HTR-8/SVneo (cell line): ENCODE data around the gene BRSK2.
"Not testable (repeated sequence)": the region's sequence is repeated elsewhere in the genome, so short reads cannot be mapped to it uniquely, and the experiment has no call there.

Source experiments
- DNase-seq: peaks from one replicate; pipeline ENCODE4 v3.0.0; 2011; ENCODE audit warnings: low spot score, mixed read lengths; ENCODE audit not compliant: insufficient read length
- FAIRE-seq: peaks from 2 replicates; lab custom pipeline; 2011; peaks lifted over from hg19 to GRCh38; lab: Jason Lieb, UNC

BRSK2 gene

GRCh38 chr11:1504138-1504537, 114.4 kb downstream of the BRSK2 start:
- DNase-seq (no peak), FAIRE-seq (no peak)

GRCh38 chr11:1504581-1505290, 115.0 kb downstream of the BRSK2 start:
- DNase-seq (no peak), FAIRE-seq (no peak)

GRCh38 chr11:1505480-1505879, 115.7 kb downstream of the BRSK2 start:
- DNase-seq (no peak), FAIRE-seq (no peak)

DNA sequence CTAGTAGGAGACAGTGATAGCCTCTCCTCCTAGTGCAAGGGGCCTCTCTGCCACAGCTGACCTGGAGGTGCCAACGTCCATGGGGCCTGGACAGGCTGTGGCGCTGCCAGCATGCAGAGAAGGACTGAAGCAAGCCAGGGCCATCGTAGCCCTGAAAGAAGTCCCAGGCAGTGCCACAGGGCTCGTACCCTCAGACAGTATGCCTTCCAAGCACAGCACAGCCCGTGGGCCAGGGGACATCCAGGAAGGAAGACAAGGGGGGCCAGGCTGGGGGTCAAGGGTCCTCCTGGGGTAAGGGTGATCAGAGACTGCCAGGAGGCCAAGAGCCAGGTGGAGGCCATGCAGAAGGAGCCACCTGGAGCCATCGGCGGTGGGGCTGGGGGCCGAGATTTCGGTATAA, 117.2 kb downstream of the BRSK2 start:
- no peak for DNase-seq
- FAIRE-seq = no peak

- FAIRE-seq (no peak), DNase-seq (no peak)
These were observed 117.8 kb downstream of the BRSK2 start for GRCh38 chr11:1507381-1508140.

DNA sequence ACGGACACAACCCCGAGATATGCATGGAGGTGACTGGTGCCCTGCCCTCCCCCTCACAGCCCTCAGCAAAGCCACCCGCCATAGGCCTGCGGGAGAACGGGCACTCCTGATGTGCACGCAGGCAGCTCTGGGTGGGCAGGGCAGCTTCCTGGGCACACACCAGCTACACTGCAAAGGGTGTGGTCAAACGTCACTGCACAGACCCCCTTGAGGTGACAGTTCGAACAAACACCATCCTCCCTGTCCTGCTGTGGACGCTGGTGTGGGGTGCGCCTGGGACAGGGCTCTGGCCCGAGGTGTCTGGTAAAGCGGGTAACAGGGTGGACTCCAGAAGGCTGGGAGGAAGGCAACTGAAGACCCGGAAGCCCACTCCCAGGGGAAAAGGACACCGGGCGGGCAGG, 118.8 kb downstream of the BRSK2 start:
- no peak for DNase-seq
- FAIRE-seq = no peak

DNA sequence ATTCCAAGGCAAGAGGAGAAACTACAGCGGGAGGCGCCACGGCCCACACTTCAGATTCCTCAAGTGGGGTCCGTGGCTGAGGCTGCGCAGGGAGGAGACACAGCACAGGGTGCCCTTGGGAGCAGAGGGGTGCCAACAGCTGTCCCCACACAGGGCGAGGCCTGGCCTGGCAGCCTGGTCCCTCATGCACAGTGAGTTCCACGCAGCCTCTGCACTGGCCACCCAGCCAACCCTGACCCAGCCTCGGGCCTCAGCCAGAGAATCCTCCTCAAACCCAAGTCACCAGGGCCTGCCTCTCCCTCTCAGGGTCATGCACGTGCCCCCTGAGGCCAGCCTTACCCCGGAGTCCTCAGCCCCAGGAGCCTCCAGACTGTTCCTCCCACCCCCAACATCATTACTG, 119.3 kb downstream of the BRSK2 start:
- no peak for DNase-seq
- FAIRE-seq = no peak

GRCh38 chr11:1509626-1510255, 120.0 kb downstream of the BRSK2 start:
- no peak for FAIRE-seq

GRCh38 chr11:1510351-1510750, 120.6 kb downstream of the BRSK2 start:
- FAIRE-seq, DNase-seq: not testable (repeated sequence)

More at GRCh38 chr11:1509626-1510255, 120.0 kb downstream of the BRSK2 start:
- no peak for DNase-seq

DNA sequence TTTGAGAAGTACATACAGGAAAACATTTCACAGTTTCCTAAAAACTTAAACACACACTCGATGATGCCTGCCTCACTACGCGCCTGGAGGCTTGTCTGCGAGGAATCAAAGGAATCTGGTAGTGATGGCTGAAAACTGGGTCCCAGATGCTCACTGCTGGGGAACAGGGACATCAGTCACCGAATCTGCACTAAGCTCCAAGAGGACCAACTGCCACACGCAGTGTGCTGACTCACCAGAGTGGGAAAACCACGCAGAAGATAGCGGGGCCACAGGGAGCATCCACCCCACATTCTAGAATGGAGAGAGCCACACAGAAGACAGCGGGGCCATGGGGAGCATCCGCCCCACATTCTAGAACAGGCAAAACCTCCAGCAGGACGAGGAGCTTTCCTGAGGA, 121.2 kb downstream of the BRSK2 start:
- DNase-seq (no peak), FAIRE-seq (no peak)

- FAIRE-seq = no peak
- DNase-seq = no peak
These were observed 122.3 kb downstream of the BRSK2 start for GRCh38 chr11:1511937-1512496.
